Left lung (tissue), 10 donors: Measurements from ENCODE around the gene RNASE8. TPM values are rescaled to one million over a fixed set of nuclear protein-coding genes. Genes with fewer than 3 reads are reported as not detected.

Experiments
- ATAC-seq: fragments of 200-7000 bp; cut with Tn5 transposase; one replicate; pipeline ENCODE4 v1.9.1; 2020; ENCODE audit warnings: moderate library complexity
- DNase-seq, 4 donors: peaks; one replicate each; pipeline ENCODE4 v3.0.0-alpha.2; 2013 to 2020
- H3K27ac ChIP-seq, 2 donors: fragments of 200-600 bp; sonication (generic) in 1 of 2; one replicate each; pipeline versions ENCODE4 v1.5.0 to v1.8.0; 2020 to 2021
- H3K27me3 ChIP-seq, 2 donors: fragments of 200-600 bp; sonication (generic) in 1 of 2; one replicate each; pipeline versions ENCODE4 v1.5.0 to v1.8.0; 2020 to 2021
- H3K36me3 ChIP-seq, 2 donors: fragments of 200-600 bp; sonication (generic) in 1 of 2; one replicate each; pipeline versions ENCODE4 v1.5.0 to v1.8.0; 2020 to 2021
- H3K4me1 ChIP-seq, 2 donors: fragments of 200-600 bp; one replicate each; pipeline ENCODE4 v1.8.0; 2021
- H3K4me3 ChIP-seq, 2 donors: fragments of 200-600 bp; sonication (generic) in 1 of 2; one replicate each; pipeline versions ENCODE4 v1.5.0 to v1.8.0; 2020 to 2021; ENCODE audit warnings: mild to moderate bottlenecking in 1 of 2
- H3K9me3 ChIP-seq, 2 donors: fragments of 200-600 bp; sonication (generic) in 1 of 2; one replicate each; pipeline versions ENCODE4 v1.5.0 to v1.8.0; 2020 to 2021
- CTCF ChIP-seq, 2 donors: fragments of 200-600 bp; sonication (generic) in 1 of 2; IDR thresholded peaks; one replicate each; pipeline versions ENCODE4 v1.5.0 to v1.8.0; 2021; ENCODE audit warnings: antibody characterized with exemption in 2 of 2
- intact Hi-C, 2 donors: fragments of 100-400 bp; cut with DNase I; formaldehyde crosslinking; loops; one replicate each; pipeline versions ENCODE4 v1.11.2 to v1.14.2; 2022
- polyA plus RNA-seq, 6 donors: library from polyadenylated mRNA; unstranded; fragments of 120-200 nt; gene quantifications; one replicate each; pipeline ENCODE4 v1.2.1, GENCODE V29; 2013; ENCODE audit not compliant: insufficient read length in 6 of 6
- total RNA-seq, 2 donors: library from RNA; stranded (reverse); fragmentation: NEBNext Ultra II Directional; extraction: Animal tissue kit (Norgen Biotek cat#: 25700); gene quantifications; one replicate each; pipeline ENCODE4 v1.2.1, GENCODE V29; 2021
- donor health status: DM: no; HTN: yes; CAD: no.
- donor health status: DM: no; HTN: no; CAD: no.

The RNASE8 gene
- total and polyA plus RNA-seq, 8 donors = 0.21 to 0.31 TPM; not detected in 6

- no peak for TF ChIP-seq CTCF (IDR thresholded peaks at IDR 0.05)
- H3K27me3 ChIP-seq = no peaks in the 10 kb centered on the region
- DNase-seq (no peak), ATAC-seq (no peak)
- H3K27ac ChIP-seq = no peak overlapping the region
- no peaks in the 10 kb centered on the region for H3K9me3 ChIP-seq
- intact Hi-C loops = no loop called here
- no peaks in the 10 kb centered on the region for H3K4me1 ChIP-seq
- no peaks in the 10 kb centered on the region for H3K36me3 ChIP-seq
- H3K4me3 ChIP-seq = no peak overlapping the region
These were observed 4.2 kb upstream of the RNASE8 start for GRCh38 chr14:21053184-21054122.

- intact Hi-C loops = no loop called here
- Histone ChIP-seq H3K9me3 (no peaks in the 10 kb centered on the region), H3K27ac (no peak overlapping the region), H3K4me1 (no peaks in the 10 kb centered on the region), H3K27me3 (no peaks in the 10 kb centered on the region), H3K36me3 (no peaks in the 10 kb centered on the region), H3K4me3 (no peak overlapping the region)
- DNase-seq = no peak
- no peak for ATAC-seq
- no peak for TF ChIP-seq CTCF (IDR thresholded peaks at IDR 0.05)
These were observed 3.4 kb upstream of the RNASE8 start for GRCh38 chr14:21054123-21054767.

GRCh38 chr14:21054768-21055145 is 2.9 kb upstream of the RNASE8 start:
- no peaks in the 10 kb centered on the region for H3K9me3 ChIP-seq
- intact Hi-C loops = no loop called here
- no peaks in the 10 kb centered on the region for H3K36me3 ChIP-seq
- H3K4me3 ChIP-seq = no peak overlapping the region
- no peak for ATAC-seq
- H3K27ac ChIP-seq = no peak overlapping the region
- H3K4me1 ChIP-seq = no peaks in the 10 kb centered on the region
- DNase-seq = no peak
- no peaks in the 10 kb centered on the region for H3K27me3 ChIP-seq
- no peak for TF ChIP-seq CTCF (IDR thresholded peaks at IDR 0.05)

GRCh38 chr14:21055432-21056117 is 2.0 kb upstream of the RNASE8 start:
- Histone ChIP-seq H3K36me3 (no peaks in the 10 kb centered on the region), H3K4me1 (no peaks in the 10 kb centered on the region), H3K27me3 (no peaks in the 10 kb centered on the region), H3K27ac (no peak overlapping the region), H3K4me3 (no peak overlapping the region), H3K9me3 (no peaks in the 10 kb centered on the region)
- intact Hi-C loops = no loop called here
- TF ChIP-seq CTCF (IDR thresholded peaks at IDR 0.05) = no peak
- DNase-seq (no peak), ATAC-seq (no peak)
